ENCODE data around the gene ECEL1. TPM values are rescaled to one million over a fixed set of nuclear protein-coding genes. Genes with fewer than 3 reads are reported as not detected.

Gene ECEL1
- total and polyA plus RNA-seq, 2 of the 4 experiments (the other 2 are of a cell fraction): not detected

GRCh38 chr2:232498452-232498851, 10.8 kb upstream of the ECEL1 start:
- in situ Hi-C loops (cut with MboI; ENCODE audit: low sequenced_read_pairs) (no loop called here), dilution Hi-C loops (cut with HindIII; ENCODE audit: low sequenced_read_pairs, unreplicated experiment) (no loop called here), intact Hi-C loops (cut with micrococcal nuclease) (no loop called here)
- CTCF ChIA-PET: no interaction called here
- H3K27me3 ChIP-seq (ENCODE audit: control insufficient read depth, insufficient read depth, low read length): peaks cover 65% of the 10 kb centered on the region
- no peaks in the 10 kb centered on the region for H3K36me3 ChIP-seq (ENCODE audit: control insufficient read depth, insufficient read depth, low read length)
- no peak overlapping the region for H4K91ac ChIP-seq (ENCODE audit: insufficient read depth, low read depth, low read length)
- H3K18ac ChIP-seq (ENCODE audit: low read depth, low read length): no peak overlapping the region
- no peak overlapping the region for H3K4me2 ChIP-seq (ENCODE audit: low read depth, low read length)
- no peaks in the 10 kb centered on the region for H3K79me1 ChIP-seq (ENCODE audit: low read depth in 1 of 2, low read length in 2 of 2)
- H3K4ac ChIP-seq (ENCODE audit: low read depth, low read length): no peak overlapping the region
- DNase-seq (no peak), ATAC-seq (ENCODE audit: low read depth) (no peak)
- POLR2A ChIA-PET (ENCODE audit: unreplicated experiment): no interaction called here
- no peak overlapping the region for H2BK20ac ChIP-seq (ENCODE audit: low read depth, low read length)
- no peak overlapping the region for H2BK120ac ChIP-seq (ENCODE audit: low read depth, low read length)
- no peaks in the 10 kb centered on the region for H3K9me3 ChIP-seq (ENCODE audit: control insufficient read depth, insufficient read depth, low read length)
- H3K14ac ChIP-seq (replicated peaks; ENCODE audit: low read depth, low read length): no peak overlapping the region
- no peak overlapping the region for H4K8ac ChIP-seq (ENCODE audit: low read depth in 2 of 2, low read length in 2 of 2)
- H2AFZ ChIP-seq (replicated peaks; ENCODE audit: low read length, poor library complexity): no peak overlapping the region
- H3K4me1 ChIP-seq (ENCODE audit: control insufficient read depth, insufficient read depth, low read length): no peaks in the 10 kb centered on the region
- no peak overlapping the region for H3K4me3 ChIP-seq (ENCODE audit: insufficient read depth, low read depth, low read length)
- no TSS peak for BruUV-seq (replicated peaks)
- peak overlapping the region; percentile 28 for H2AK9ac ChIP-seq (replicated peaks; ENCODE audit: low read depth, low read length, poor library complexity)
- H3K56ac ChIP-seq (ENCODE audit: extremely low read depth, insufficient read depth, low read length): no peak overlapping the region
- no peak overlapping the region for H2BK5ac ChIP-seq (ENCODE audit: low read depth, low read length, poor library complexity, severe bottlenecking)
- H2AK5ac ChIP-seq (ENCODE audit: low read depth, low read length): no peak overlapping the region
- no peak overlapping the region for H3K9ac ChIP-seq (ENCODE audit: low read depth, low read length)
- H2BK15ac ChIP-seq (ENCODE audit: low read depth, low read length): no peak overlapping the region
- WGBS, 2 experiments (ENCODE audit: extremely low coverage in 2 of 2, insufficient read length in 1 of 2): 86% methylated on average over 1 of the region's 3 CpGs; no CpG with 5 or more reads in 1 of the 2 experiments
- no peak overlapping the region for H3K27ac ChIP-seq (ENCODE audit: insufficient read depth, low read length)
- no peaks in the 10 kb centered on the region; the same call in 1 of the 2 replicates for H4K20me1 ChIP-seq (ENCODE audit: insufficient read depth, low read length)
- TF ChIP-seq FOS (IDR thresholded peaks at IDR 0.05; ENCODE audit: low read depth, low read length) (no peak), POLR2A (IDR thresholded peaks at IDR 0.05; ENCODE audit: low read depth, low read length) (no peak), MXI1 (IDR thresholded peaks at IDR 0.05; ENCODE audit: borderline replicate concordance, low read depth, low read length) (no peak), CEBPB (IDR thresholded peaks at IDR 0.05; ENCODE audit: low read depth, low read length) (no peak), SMC3 (IDR thresholded peaks at IDR 0.05; ENCODE audit: low read depth, low read length) (no peak), RAD21 (IDR thresholded peaks at IDR 0.05; ENCODE audit: low read length) (no peak), MAZ (IDR thresholded peaks at IDR 0.05; ENCODE audit: borderline replicate concordance, low read depth, low read length) (no peak), USF2 (IDR thresholded peaks at IDR 0.05; ENCODE audit: low read depth, low read length) (no peak), CHD1 (IDR thresholded peaks at IDR 0.05; ENCODE audit: low read depth, low read length) (no peak), RCOR1 (IDR thresholded peaks at IDR 0.05; ENCODE audit: insufficient replicate concordance, low read length) (no peak), MAFK (IDR thresholded peaks at IDR 0.05; ENCODE audit: low read depth, low read length) (no peak), RFX5 (IDR thresholded peaks at IDR 0.05; ENCODE audit: low read depth, low read length) (no peak), NFE2L2 (IDR thresholded peaks at IDR 0.05; ENCODE audit: low read depth, low read length) (no peak), CTCF (conservative IDR thresholded peaks at IDR 0.05; ENCODE audit: low read depth, low read length) (no peak), BHLHE40 (IDR thresholded peaks at IDR 0.05; ENCODE audit: low read depth, low read length) (no peak), ELK1 (IDR thresholded peaks at IDR 0.05; ENCODE audit: borderline replicate concordance, low read depth, low read length) (no peak)
- no peaks in the 10 kb centered on the region for H3K9me1 ChIP-seq (ENCODE audit: insufficient read depth, low read length)
- H3K23ac ChIP-seq (ENCODE audit: low read depth, low read length): no peak overlapping the region
- no peak overlapping the region for H4K5ac ChIP-seq (ENCODE audit: low read depth, low read length)
